Stimulated activated CD8-positive, alpha-beta memory T cell treated with anti-CD3 and anti-CD28 coated beads, Interleukin-4, amount 100 ng/mL, for 4 hours (primary cell): Measurements from ENCODE around the gene HKDC1.
A peak's percentile ranks its signal among the peaks of the same experiment; 100 is the strongest.
"Not testable (repeated sequence)": the region's sequence is repeated elsewhere in the genome, so short reads cannot be mapped to it uniquely, and the experiment has no call there.

Experiments used
- DNase-seq, 2 donors: peaks; one replicate each; pipeline ENCODE4 v3.0.0-alpha.2; 2020; ENCODE audit warnings: low read depth in 2 of 2, low spot score in 1 of 2

HKDC1 gene, protein sequence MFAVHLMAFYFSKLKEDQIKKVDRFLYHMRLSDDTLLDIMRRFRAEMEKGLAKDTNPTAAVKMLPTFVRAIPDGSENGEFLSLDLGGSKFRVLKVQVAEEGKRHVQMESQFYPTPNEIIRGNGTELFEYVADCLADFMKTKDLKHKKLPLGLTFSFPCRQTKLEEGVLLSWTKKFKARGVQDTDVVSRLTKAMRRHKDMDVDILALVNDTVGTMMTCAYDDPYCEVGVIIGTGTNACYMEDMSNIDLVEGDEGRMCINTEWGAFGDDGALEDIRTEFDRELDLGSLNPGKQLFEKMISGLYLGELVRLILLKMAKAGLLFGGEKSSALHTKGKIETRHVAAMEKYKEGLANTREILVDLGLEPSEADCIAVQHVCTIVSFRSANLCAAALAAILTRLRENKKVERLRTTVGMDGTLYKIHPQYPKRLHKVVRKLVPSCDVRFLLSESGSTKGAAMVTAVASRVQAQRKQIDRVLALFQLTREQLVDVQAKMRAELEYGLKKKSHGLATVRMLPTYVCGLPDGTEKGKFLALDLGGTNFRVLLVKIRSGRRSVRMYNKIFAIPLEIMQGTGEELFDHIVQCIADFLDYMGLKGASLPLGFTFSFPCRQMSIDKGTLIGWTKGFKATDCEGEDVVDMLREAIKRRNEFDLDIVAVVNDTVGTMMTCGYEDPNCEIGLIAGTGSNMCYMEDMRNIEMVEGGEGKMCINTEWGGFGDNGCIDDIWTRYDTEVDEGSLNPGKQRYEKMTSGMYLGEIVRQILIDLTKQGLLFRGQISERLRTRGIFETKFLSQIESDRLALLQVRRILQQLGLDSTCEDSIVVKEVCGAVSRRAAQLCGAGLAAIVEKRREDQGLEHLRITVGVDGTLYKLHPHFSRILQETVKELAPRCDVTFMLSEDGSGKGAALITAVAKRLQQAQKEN

DNA sequence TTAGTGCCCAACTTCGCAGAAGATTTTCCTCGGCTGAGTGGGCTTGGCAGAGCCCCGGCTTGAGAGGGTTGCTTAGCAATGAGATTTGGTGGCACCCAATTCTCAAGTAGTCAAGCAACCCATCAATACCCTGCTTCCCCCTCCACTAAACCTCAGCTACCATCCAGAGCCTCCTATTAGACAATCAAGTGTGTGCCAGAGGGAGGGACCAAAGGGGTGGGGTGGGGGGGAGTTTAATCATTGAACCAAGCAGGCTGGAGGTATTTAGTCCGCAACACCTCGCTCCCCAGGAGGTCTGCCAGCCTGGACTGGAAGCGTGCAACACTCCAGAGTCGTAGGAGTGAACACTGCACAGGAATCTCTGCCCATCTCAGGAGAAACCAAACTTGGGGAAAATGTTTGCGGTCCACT lies at the start of gene HKDC1:
Gene HKDC1, plus strand, starts transcription at position 292 of the 411 bp plus-strand sequence. Its CDS starts 104 bp downstream, at position 396.
- DNase-seq = no peak

DNA sequence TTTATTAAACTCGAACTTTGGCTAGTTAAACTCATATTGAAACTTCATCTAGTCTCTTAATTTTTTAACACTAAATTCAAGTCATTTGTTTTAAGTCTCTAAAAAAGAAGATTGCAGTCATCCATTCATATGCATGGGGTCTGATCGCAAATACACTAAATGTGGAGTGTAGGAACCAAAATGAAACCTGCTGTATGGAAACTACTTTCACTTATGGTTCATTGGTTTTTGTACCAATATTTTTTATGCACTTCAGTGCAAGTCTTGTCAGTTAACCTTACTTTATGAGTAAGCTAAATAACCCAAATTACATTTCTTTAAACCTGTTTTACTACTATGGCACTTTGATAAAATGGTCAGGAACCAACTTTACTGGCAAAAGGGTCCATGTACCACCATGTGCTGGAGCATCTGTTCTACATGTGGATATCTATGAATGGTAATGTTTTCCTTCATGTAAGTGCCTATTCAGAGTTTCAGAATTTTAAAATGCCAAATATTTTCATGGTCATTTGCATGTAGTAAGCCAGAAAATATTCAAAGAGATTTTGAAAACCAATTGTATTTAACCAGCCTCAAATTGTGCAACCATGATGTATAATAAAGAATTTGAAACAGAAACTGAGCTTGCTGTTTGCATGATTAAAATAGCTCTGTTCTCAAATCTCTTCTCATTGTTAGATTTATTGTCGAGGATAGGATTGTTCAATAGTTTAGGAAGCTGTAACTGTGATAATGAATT lies 47.7 kb upstream of the HKDC1 start:
- no peak for DNase-seq

DNA sequence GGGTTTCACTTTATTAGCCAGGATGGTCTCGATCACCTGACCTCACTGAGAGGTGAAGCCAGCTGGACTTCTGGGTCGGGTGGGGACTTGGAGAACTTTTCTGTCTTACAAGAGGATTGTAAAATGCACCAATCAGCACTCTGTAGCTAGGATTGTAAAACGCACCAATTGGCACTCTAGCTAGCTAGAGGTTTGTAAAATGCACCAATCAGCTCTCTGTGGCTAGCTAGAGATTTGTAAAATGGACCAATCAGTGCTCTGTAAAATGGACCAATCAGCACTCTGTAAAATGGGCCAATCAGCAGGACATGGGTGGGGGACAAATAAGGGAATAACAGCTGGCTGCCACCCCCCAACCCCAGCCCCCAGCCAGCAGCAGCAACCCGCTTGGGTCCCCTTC lies 44.8 kb upstream of the HKDC1 start:
- DNase-seq = not testable (repeated sequence)

DNA sequence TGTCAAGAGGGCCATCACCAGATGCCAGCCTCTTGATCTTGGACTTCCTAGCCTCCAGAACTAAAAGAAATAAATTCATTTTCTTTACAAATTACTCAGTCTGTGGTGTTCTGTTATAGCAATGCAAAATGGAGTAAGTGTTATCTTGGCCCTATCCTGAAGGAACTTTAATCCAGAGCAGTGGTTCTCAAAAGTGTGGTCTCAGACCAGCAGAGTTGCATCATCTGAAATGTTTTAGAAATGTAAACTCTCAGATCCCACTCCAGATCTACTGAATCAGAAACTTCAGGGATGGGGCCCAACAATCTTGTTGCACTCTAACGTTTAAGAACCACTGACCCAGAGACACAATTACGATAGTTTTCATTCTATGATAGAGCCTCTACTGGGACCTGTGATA lies 43.3 kb upstream of the HKDC1 start:
- DNase-seq = no peak

DNA sequence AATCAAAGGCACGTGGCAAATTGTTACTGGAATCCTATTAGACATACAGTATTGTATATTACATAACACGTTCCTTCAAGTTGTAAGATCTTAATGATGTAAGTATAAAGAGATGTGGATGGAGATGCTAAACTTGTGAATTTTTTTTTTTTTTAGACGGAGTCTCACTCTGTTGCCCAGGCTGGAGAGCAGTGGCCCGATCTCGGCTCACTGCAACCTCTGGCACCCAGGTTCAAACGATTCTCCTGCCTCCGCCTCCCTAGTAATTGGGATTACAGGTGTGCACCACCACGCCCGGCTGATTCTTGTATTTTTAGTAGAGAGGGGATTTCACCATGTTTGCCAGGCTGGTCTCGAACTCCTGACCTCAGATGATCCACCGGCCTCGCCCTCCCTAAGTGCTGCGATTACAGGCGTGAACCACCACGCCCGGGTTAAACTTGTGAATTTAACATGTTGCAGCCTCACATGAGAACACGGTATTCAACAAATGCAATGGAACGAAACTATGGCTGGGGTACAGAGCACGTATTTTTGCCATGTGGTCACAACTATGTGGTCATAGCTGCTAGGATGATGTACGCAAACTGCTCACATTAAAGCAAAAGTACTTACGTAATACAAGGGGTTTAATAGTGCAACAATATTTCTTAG lies 40.9 kb upstream of the HKDC1 start:
- peak; percentile 5 to 7 for DNase-seq

DNA sequence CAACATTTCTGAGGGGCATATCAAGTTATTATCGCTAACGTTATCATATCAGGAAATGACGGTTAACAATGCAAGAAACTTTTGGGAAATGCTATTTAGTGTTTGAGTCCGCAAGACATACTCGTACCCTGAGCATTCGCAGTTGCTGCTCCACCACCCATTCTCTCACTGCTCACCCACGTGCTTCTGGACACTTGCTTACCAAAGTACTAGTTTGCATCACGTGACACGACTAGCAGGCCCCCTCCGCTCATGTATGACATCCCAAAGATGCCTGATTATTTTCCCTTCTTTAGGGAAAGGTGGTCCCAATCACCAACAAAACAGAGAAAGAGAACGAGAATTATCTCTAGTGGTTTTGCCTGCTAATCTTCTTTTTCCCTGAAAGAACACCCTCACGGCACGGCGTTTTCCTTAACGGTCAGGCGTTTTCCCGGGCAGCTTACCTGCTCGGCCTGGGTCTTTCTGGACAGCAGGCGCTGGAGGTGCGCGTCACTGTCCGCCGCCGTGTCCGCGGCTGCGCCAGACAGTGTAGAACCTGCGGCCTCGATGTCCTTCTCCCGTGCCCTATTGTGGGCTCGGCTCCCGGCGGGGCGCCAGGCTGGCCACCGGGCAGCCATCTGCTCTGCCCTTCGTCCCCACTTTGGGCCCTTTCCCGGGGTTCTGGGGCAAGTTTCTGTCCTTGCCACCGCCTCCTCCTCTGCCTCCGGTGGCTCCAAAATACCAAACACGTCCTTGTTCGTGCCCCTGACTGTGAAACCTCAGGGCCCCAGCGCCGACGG lies 40.2 kb upstream of the HKDC1 start, which contains the start of gene SUPV3L1:
Gene SUPV3L1, plus strand, starts transcription at position 492 of the 782 bp plus-strand sequence. Its CDS starts 58 bp downstream, at position 550.
- peak; percentile 74 to 77 for DNase-seq

DNA sequence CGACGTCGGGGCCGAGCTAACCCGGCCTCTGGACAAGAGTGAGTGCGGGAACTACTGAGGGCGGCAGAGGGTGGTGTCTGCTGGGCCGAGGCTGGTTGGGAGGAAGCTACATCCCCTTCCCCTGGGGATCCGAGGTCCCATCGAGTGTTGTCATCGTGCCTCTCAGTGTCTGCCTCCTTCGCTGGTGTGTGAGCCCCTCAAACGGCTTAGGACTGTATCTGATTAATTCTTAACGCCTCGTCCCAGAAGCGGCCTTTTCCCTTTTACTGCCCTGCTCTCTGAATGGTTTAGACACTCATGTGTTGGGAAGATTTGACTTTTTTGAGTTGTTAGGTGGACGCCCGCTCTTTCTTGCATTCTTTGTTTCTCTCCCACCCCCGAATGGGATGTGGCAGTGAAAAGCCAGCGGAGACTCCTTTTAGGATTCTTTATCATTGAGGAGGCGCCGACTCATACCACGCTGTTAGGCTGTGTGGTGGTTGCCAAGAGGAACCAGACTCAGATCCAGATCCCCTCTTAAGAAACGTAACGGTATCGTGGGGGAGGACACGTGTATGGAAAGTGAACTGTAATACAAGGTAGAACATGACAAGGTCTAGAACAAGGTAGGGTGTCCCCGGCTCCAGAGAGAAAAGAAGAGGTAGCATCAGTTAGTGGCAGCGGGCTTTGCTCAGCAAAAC lies 39.5 kb upstream of the HKDC1 start:
- no peak for DNase-seq

DNA sequence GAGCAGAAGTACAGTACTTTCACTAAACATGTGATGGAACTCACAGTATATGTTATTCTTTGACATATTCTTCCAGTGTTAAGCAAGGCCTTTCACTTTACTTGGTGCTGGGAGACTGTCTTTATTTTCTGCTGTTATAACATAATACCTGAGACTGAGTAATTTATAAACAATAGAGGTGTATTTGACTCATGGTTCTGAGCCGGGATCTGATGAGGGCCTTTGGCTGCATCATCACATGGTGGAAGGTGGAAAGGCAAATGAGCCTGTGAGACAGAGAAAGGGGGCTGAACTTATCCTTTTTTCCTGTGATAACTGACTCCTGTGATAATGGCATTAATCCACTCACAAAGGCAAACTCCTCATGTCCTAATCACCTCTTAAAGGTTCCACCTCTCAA lies 38.7 kb upstream of the HKDC1 start:
- no peak for DNase-seq

DNA sequence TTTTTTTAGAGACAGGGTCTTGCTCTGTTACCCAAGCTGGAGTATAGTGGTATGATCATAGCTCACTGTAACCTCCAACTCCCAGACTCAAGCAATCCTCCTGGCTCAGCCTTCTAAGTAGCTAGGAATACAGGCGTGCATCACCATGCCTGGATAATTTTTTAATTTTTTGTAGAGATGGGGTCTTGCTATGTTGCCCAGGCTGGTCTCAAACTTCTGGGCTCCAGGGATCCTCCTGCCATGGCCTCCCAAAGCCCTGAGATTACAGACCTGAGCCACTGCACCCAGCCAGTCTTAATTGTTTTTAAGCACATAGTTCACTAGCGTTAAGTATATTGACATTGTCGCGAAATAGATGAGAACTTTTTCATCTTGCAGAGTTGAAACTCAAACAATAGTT lies 38.1 kb upstream of the HKDC1 start:
- DNase-seq = no peak

DNA sequence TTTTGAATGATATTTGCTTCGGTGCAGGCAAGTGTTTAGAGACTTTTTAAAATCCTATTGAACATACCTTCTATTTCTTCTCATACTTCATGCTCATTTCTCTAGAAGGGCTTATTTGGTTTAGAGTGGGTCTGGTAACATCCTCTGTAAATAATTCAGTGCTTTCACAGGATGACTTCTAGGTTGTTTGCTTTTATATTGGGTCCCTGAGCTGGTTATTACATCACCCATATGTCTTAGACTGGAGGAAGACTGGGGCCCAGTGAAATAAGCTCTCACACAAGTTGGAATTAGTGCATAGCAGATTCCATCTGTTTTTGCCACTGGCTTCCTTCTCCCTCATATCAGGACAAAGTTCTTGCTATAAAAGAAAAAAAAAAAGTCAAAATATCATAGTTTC lies 33.6 kb upstream of the HKDC1 start:
- DNase-seq = no peak

DNA sequence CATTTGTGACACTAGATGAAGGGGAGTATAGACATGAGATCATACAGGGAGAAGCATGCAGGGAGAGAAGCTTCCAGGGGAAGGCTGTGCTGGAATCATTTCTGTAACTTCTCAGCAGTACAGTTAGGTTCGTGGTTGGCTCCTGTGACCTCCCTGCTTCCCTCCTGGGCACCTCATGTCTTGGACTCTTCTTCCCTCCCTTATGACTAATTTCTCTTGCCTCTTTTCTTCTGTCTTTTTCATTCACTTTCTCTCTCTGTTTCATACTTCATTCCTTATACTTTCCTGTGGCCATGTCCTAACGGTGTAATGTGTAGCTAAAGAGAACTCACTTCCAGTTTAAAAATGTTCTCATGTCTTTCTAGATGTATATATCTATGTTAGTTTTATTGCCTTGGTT lies 19.1 kb upstream of the HKDC1 start:
- no peak for DNase-seq

DNA sequence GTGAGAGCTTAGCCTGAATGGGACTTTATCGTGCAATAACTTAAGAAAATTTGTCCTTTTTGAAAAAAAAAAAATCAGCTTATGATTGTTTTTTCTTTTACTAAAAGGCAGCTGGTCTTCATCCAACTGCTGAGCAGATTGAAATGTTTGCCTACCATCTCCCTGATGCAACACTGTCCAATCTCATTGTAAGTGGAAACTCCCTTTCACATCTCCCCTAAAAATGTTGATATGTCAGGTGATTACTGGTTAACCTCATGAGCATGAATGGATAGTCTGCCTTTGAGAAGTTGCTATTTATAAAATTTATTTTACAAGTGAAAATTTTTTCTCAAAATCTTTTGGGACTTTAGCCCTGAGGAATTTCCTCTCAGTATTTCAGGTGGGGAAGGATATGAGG lies 17.8 kb upstream of the HKDC1 start:
- DNase-seq = no peak

DNA sequence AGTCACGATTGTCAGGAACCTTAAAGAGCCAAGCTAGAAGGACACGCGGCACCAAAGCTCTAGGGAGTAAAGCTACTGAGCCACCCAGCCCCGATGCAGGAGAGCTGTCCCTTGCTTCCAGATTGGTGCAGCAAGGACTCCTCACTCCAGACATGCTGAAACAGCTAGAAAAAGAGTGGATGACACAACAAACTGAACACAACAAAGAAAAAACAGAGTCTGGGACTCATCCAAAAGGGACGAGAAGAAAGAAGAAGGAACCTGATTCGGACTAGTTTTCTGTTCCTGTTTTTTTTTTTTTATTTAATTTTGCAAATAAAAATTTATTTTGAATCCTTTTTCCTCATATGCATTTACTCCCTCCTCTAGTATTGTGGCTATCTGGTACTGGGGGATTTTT lies 11.4 kb upstream of the HKDC1 start:
- DNase-seq = no peak

DNA sequence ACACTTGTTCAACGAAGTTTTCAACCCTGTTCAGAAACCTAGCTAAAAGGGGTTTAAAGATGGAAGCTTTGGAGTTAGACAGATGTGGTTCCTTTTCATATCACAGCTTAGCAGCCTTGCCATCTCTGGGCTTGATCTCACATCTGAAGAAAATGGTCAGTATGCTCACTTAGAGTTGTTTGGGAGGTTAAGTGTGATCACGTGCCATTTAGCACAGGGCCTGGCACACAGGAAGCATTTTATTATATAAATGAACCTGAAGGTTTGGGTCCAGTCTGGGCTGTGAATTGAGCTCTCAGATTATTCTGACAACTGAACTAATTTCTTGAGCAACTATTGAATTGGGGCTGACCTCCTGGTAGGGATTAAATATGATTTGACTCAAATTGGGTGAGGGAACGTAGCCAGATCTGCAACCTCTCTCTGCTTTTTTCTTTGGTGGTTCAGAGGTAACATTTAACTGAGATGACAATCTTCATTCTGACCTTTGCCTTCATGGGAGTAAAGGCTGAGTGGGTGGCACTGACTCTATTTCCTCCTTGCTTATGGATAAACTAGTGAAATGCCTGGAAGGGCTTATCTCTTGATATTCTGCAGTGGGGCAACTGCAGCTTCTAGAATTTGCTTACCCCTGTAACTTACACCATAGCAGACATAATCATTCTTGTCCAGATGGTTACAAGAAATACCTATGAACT lies 10.2 kb upstream of the HKDC1 start:
- DNase-seq = no peak

DNA sequence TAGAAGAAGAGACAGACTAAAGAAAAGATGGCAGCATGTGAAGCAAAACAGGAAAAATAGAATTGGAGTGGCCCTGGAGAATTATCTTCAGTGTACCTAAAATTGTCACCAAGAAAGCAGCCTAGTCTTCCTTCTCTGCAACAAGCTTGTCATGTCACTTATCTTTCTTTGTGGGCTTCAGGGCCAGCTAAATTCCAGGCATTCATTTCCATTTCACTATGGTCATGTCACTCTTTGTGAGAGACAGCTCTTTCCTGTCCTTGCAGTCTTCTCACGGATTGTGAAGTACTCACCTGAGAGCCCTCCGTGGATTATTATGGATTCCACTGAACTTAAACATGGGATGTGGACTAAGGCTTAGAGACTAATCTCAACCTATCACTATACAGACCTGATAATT lies 9.0 kb upstream of the HKDC1 start:
- no peak for DNase-seq

DNA sequence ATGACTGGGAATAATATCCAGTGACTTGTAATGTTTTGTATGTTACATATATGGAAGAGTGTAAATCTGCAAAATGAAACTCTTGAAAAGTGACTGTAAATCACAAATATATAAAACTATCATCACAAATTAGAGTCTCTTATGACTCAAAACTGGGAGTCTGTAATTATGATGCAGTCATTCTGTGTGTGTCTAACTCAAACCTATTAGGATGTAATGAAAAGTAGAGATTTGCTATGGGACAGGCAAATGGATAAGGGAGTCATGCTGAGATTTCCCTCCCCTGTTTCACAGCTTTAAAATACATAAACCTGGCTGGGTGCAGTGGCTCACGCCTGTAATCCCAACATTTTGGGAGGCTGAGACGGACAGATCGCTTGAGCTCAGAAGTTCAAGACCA lies 8.6 kb upstream of the HKDC1 start:
- DNase-seq = no peak

DNA sequence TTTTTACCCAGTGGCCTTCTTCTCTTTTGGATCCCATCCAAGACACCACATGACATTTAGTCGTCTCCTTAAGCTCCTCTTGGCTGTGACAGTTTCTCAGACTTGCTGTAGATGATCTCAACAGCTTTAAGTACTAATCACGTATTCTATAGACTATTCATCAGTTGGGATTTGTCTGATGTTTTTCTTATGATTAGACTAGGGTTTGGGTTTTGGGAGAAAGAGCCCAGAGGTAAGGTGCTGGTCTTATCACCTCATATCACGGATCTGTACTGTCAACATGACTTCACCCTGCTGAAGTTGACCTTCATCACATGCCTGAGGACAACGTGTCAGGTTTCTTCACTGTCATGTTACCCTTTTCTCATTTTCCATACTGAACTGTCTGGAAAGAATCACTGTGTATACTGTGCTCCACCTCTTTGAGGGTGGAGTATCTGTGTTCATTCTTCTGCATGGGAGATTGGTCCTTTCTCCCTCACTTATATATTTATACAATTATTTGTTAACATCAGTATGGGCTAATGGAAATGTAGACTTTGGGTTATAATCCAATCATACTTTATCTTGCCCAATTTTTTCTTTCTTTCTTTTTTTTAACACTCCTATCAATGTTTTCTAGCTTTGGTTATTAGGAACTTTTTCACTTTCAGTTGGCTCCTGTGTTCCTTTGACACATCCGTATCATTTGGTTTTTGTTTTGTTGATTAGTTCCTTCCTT lies 6.4 kb upstream of the HKDC1 start:
- no peak for DNase-seq

DNA sequence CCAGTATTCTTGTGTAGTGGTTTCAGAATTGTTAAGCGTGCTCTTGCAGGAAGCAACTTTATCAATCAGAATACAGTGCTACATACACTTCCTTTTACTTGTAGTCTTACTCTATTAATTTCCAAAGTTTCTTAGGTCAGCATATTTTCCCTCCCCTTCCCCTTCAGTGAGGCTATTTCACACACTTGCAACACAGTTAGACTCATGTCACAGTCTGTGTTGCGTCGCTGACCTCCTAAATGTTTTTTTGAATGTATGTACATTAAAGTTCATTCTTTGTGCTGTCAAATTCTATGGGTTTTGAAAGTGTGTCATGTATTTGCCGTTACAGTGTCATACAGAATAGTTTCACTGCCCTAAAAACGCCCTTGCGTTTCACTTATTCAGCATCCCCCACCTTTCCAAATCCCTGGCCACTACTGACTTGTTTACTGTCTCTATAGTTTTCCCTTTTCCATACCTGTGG lies 5.4 kb upstream of the HKDC1 start:
- no peak for DNase-seq
